ENCODE measurements around the gene TMEM244.
A peak's percentile ranks its signal among the peaks of the same experiment; 100 is the strongest.

TMEM244 gene

GRCh38 chr6:129895692-129896091 is 34.6 kb upstream of the TMEM244 start:
- no peak for TF ChIP-seq CTCF (IDR thresholded peaks at IDR 0.05)

- no peak for TF ChIP-seq CTCF (IDR thresholded peaks at IDR 0.05)
These were observed 33.8 kb upstream of the TMEM244 start for GRCh38 chr6:129894921-129895320.

DNA sequence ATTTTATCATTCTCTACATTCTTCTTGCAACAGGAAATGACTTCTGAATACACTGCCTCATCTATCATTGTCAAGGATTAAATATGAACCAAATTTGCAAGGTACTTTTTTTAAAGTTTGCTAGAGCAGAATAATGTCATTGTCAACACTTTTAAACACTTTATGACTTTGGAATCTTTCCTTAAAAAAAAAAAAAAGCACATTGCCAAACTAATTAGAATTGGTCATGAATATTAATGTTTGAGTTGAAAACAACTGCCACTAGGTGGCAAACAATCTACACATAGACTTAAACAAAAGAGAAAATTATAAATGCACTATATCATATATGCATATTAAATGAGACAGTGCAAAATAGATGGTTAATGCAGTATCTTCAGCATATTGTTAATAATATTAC is 32.5 kb upstream of the TMEM244 start:
- TF ChIP-seq CTCF (IDR thresholded peaks at IDR 0.05), result peak; percentile 65

DNA sequence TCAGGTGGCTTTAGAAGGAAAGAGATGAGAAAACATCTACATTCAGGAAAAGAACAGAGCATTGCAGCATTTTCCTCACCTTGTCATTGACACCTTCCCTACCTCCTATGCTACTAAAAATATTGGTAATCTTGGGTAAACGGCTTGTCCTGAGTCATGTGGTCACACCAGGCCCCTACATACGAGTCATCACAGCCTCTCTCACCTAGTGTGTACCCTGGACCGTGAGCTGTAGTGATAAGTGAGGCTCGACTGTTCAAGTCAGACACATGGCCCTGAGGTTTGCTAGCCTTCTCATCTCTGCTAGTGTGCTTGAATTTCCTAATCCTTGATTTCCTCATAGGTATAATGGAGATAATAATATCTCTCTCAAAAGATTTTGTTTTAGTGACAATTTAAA is 29.6 kb upstream of the TMEM244 start:
- no peak for TF ChIP-seq CTCF (IDR thresholded peaks at IDR 0.05)

DNA sequence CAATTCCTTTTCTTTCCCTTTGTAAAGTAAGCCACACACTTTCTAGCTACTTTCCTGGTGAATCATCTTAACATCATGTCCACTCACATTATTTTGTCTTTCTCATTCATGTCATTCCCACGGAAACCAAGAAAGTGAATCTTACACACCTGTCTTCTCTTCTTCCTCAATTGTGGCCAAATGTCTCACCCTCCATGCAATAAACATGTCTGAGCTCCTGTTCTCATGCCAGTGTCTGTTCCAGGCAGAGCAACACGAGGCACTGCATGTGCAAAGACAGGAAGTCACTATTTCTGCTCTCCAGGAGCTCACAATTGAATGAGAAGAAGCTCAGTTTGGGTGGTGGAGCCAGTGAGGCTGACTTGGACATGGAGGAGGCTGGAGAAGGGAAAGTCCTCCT is 29.0 kb upstream of the TMEM244 start:
- TF ChIP-seq CTCF (IDR thresholded peaks at IDR 0.05), result no peak

DNA sequence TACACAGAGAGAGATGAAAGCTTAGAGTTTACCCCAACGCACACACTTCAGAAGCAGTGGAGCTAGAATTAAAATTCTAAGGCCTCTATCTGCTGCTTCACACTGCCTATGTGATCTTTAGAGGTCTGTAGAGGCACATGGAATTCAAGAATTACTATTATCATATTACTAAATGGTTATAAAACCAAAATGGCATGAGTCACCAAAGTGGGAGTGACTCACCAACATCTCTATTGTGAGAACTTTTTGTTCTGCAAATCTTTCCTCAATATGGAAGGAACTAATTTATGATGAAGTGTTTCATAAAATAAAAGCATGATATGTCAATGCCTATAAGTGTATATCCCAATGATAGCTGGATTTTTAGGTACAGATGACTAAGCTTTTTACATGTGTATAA is 28.5 kb upstream of the TMEM244 start:
- no peak for TF ChIP-seq CTCF (IDR thresholded peaks at IDR 0.05)

GRCh38 chr6:129886401-129887155 is 25.5 kb upstream of the TMEM244 start:
- TF ChIP-seq CTCF (IDR thresholded peaks at IDR 0.05), result no peak

GRCh38 chr6:129884211-129884610 is 23.1 kb upstream of the TMEM244 start:
- TF ChIP-seq CTCF (IDR thresholded peaks at IDR 0.05), result no peak
